Measurements from ENCODE around the gene RAB3GAP1. TPM values are rescaled to one million over a fixed set of nuclear protein-coding genes. Genes with fewer than 3 reads are reported as not detected.
"Not testable (repeated sequence)": the region's sequence is repeated elsewhere in the genome, so short reads cannot be mapped to it uniquely, and the experiment has no call there.

RAB3GAP1 gene
- total RNA-seq, 1 donor from 2014 or later, result 26.6 TPM

DNA sequence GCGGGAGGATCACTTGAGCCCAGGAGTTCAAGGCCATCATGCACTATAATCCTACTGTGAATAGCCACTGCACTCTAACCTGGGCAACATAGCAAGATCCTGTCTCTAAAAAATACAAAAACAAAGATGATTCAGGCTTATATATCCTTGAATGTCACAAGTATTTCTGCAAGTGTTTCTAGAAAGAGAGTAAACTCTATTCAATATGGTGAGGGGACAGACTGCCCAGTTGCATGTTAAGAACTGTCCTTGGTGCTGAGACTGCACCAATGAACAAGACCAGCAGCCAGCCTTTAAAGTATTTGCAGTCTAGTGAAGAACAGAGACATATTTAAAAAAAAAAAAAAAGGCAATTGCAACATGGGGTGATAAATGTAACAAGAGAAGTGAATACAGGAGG, 21.3 kb upstream of the RAB3GAP1 start:
- Mint-ChIP-seq H3K9me3 (no peaks in the 10 kb centered on the region), H3K27ac (no peak overlapping the region), H3K36me3 (ENCODE audit: low read depth) (no peaks in the 10 kb centered on the region), H3K4me3 (ENCODE audit: low read depth) (no peak overlapping the region), H3K27me3 (ENCODE audit: low read depth) (peaks cover 2% of the 10 kb centered on the region), H3K4me1 (ENCODE audit: low read depth) (no peaks in the 10 kb centered on the region)
- intact Hi-C loops (cut with micrococcal nuclease), result no loop called here
- DNase-seq (ENCODE audit: low spot score), result no peak

GRCh38 chr2:135033216-135033615, 18.9 kb upstream of the RAB3GAP1 start:
- H3K9me3 Mint-ChIP-seq; H3K4me3 Mint-ChIP-seq (ENCODE audit: low read depth); DNase-seq (ENCODE audit: low spot score); H3K36me3 Mint-ChIP-seq (ENCODE audit: low read depth); intact Hi-C loops (cut with micrococcal nuclease); H3K4me1 Mint-ChIP-seq (ENCODE audit: low read depth); H3K27me3 Mint-ChIP-seq (ENCODE audit: low read depth); H3K27ac Mint-ChIP-seq: not testable (repeated sequence)

DNA sequence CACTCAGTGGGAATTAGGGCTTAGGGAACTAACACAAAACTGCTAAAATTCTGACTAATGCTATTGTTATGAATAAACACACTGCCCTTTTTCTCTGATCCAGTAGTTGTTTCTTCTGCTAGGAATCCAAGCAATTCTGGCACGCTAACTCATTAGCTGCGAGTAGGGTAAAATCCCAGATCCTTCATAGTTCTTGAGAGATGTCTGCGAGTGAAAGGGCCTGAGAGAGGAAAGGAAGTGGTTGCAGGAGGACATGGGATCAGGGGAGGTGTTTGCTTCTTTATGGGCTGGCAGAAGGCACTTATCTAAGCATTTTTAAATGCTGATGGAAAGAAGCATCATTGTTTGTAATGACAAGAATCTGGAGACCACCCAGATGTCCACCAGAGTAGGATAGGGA, 14.3 kb upstream of the RAB3GAP1 start:
- intact Hi-C loops (cut with micrococcal nuclease), result no loop called here

GRCh38 chr2:135043345-135043744, 8.7 kb upstream of the RAB3GAP1 start:
- H3K27ac Mint-ChIP-seq, result no peak overlapping the region
- H3K9me3 Mint-ChIP-seq, result no peaks in the 10 kb centered on the region
- H3K36me3 Mint-ChIP-seq (ENCODE audit: low read depth), result no peaks in the 10 kb centered on the region
- DNase-seq (ENCODE audit: low spot score), result no peak
- peaks cover 10% of the 10 kb centered on the region for H3K27me3 Mint-ChIP-seq (ENCODE audit: low read depth)
- H3K4me3 Mint-ChIP-seq (ENCODE audit: low read depth), result no peak overlapping the region
- H3K4me1 Mint-ChIP-seq (ENCODE audit: low read depth), result no peaks in the 10 kb centered on the region
- intact Hi-C loops (cut with micrococcal nuclease), result no loop called here

More for the DNA sequence above, 14.3 kb upstream of the RAB3GAP1 start:
- no peak overlapping the region for H3K27ac Mint-ChIP-seq
- H3K36me3 Mint-ChIP-seq (ENCODE audit: low read depth), result no peaks in the 10 kb centered on the region
- no peaks in the 10 kb centered on the region for H3K9me3 Mint-ChIP-seq
- H3K27me3 Mint-ChIP-seq (ENCODE audit: low read depth), result peaks cover 8% of the 10 kb centered on the region
- DNase-seq (ENCODE audit: low spot score), result no peak
- H3K4me3 Mint-ChIP-seq (ENCODE audit: low read depth), result no peak overlapping the region
- H3K4me1 Mint-ChIP-seq (ENCODE audit: low read depth), result no peaks in the 10 kb centered on the region

DNA sequence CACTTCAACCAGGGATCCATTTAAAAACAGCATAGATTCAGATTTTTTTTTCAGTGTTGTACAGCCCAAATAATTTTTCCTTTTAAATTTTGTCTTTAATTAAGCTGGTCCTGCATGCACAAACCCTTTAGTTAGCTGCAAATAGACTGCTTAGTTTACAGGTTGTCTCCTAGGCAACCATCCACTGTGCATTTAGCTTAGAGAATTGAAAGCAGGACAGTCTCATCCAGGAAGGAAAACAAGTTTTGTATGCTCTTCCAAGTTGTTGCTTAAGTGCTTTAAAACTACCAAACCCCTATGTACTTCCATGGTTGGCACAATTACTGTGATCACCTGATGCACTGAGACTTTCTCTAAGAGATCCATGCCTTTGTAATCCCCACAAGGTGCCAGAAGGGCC, 4.8 kb upstream of the RAB3GAP1 start, which contains the start of gene MAP3K19:
Gene MAP3K19, minus strand, starts transcription at position 148 of the 400 bp plus-strand sequence. CDS start 22,800 bp downstream, outside the sequence.
- Mint-ChIP-seq H3K4me3 (ENCODE audit: low read depth) (no peak within 1 kb of the TSS), H3K36me3 (ENCODE audit: low read depth) (no peaks in the 10 kb centered on the region)

DNA sequence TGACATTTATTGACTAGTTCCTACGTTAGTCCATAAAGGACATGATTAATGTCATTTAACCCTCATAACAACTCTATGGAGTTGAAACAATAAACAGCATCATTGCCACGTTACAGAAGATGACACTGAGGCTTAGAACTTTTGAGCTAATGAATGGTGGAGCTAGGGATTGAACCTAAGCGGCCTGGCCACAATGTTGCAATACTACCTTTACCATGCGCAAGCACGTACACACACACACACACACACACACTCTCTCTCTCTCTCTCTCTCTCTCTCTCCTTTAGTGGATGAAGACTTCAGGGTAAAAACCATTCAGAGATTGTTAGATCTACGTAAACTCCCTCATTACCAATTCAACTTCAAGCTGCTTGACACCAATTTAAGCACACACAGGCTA, 4.0 kb upstream of the RAB3GAP1 start:
- intact Hi-C loops (cut with micrococcal nuclease), result no loop called here
- H3K27me3 Mint-ChIP-seq (ENCODE audit: low read depth), result peaks cover 4% of the 10 kb centered on the region
- H3K4me3 Mint-ChIP-seq (ENCODE audit: low read depth), result no peak overlapping the region
- peaks cover 1% of the 10 kb centered on the region for H3K36me3 Mint-ChIP-seq (ENCODE audit: low read depth)
- no peak for DNase-seq (ENCODE audit: low spot score)
- no peak overlapping the region for H3K27ac Mint-ChIP-seq
- no peaks in the 10 kb centered on the region for H3K9me3 Mint-ChIP-seq
- H3K4me1 Mint-ChIP-seq (ENCODE audit: low read depth), result peaks cover 19% of the 10 kb centered on the region

More for the DNA sequence above, 4.8 kb upstream of the RAB3GAP1 start, which contains the start of gene MAP3K19:
- DNase-seq (ENCODE audit: low spot score), result no peak
- H3K27me3 Mint-ChIP-seq (ENCODE audit: low read depth), result peaks cover 4% of the 10 kb centered on the region
- no peak within 1 kb of the TSS for H3K27ac Mint-ChIP-seq
- intact Hi-C loops (cut with micrococcal nuclease), result no loop called here
- H3K4me1 Mint-ChIP-seq (ENCODE audit: low read depth), result peaks cover 14% of the 10 kb centered on the region
- no peaks in the 10 kb centered on the region for H3K9me3 Mint-ChIP-seq

GRCh38 chr2:135050132-135050531, 2.0 kb upstream of the RAB3GAP1 start:
- H3K27me3 Mint-ChIP-seq (ENCODE audit: low read depth), result peaks cover under 1% of the 10 kb centered on the region
- peaks cover 37% of the 10 kb centered on the region for H3K4me1 Mint-ChIP-seq (ENCODE audit: low read depth)
- no peak overlapping the region for H3K27ac Mint-ChIP-seq
- H3K36me3 Mint-ChIP-seq (ENCODE audit: low read depth), result peaks cover 17% of the 10 kb centered on the region
- H3K4me3 Mint-ChIP-seq (ENCODE audit: low read depth), result peak overlapping the region; percentile 74
- no peaks in the 10 kb centered on the region for H3K9me3 Mint-ChIP-seq
- intact Hi-C loops (cut with micrococcal nuclease), result loop anchor here (5.0 to 10.0 kb wide), 4 partner anchors 43 to 1065 kb away; partner anchors contain the start of genes CXCR4 and MCM6
- DNase-seq (ENCODE audit: low spot score), result no peak

DNA sequence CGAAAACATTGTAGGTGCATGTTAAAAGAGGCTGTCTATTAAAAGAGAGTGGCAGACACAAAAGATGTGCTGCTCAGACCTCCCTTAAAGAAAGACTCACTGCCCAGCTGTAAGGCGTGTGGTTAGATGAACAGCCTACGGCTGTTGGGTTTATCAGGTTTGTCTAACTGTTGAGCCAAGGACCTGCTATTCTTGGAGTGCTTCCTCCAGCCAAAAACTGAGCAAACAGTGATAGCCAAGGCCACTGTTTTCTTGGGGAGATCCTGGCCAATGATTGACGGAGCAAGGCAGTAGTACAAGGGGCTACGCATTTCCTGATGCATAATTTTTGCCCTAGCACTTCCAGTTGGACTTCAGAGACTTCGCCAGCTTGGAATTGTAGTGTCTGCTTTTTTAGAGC, 1.4 kb upstream of the RAB3GAP1 start:
- intact Hi-C loops (cut with micrococcal nuclease), result loop anchor here (5.0 to 10.0 kb wide), 4 partner anchors 43 to 1064 kb away; partner anchors contain the start of genes CXCR4 and MCM6

DNA sequence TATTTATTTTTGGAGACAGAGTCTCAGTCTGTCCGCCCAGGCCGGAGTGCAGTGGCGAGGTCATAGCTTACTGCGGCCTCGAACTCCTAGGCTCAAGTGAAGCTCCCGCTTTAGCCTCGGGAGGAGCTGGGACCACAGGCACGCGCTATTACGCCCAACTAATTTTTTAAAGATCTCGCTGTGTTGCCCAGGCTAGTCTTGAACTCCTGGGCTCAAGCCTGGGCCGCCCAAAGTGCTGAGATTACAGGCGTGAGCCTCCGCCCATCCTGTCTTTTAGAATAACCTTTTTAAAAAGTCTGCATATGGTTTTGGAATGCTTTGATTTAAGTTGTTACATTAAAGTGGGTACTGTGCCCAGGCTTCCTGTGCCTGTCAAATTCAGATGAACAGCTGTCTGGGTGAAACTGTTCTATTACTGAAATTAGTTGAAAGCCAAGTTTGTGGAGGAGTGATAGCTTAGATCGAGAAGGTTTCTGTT, 944 bp downstream of the RAB3GAP1 start:
- no peak for DNase-seq (ENCODE audit: low spot score)
- H3K27ac Mint-ChIP-seq, result peak overlapping the region; percentile 100
- peaks cover 52% of the 10 kb centered on the region for H3K4me1 Mint-ChIP-seq (ENCODE audit: low read depth)
- H3K4me3 Mint-ChIP-seq (ENCODE audit: low read depth), result peak overlapping the region; percentile 96
- no peaks in the 10 kb centered on the region for H3K9me3 Mint-ChIP-seq
- H3K36me3 Mint-ChIP-seq (ENCODE audit: low read depth), result peaks cover 37% of the 10 kb centered on the region
- H3K27me3 Mint-ChIP-seq (ENCODE audit: low read depth), result no peaks in the 10 kb centered on the region
- intact Hi-C loops (cut with micrococcal nuclease), result loop anchor here (1.0 to 10.0 kb wide), 13 partner anchors 46 to 1330 kb away; partner anchors contain the start of genes CCNT2, CXCR4, MCM6 and UBXN4

More for the DNA sequence above, 1.4 kb upstream of the RAB3GAP1 start:
- Mint-ChIP-seq H3K36me3 (ENCODE audit: low read depth) (peaks cover 20% of the 10 kb centered on the region), H3K4me3 (ENCODE audit: low read depth) (peak overlapping the region; percentile 74), H3K27me3 (ENCODE audit: low read depth) (no peaks in the 10 kb centered on the region), H3K4me1 (ENCODE audit: low read depth) (peaks cover 39% of the 10 kb centered on the region), H3K27ac (peak overlapping the region; percentile 68), H3K9me3 (no peaks in the 10 kb centered on the region)
- DNase-seq (ENCODE audit: low spot score), result no peak

DNA sequence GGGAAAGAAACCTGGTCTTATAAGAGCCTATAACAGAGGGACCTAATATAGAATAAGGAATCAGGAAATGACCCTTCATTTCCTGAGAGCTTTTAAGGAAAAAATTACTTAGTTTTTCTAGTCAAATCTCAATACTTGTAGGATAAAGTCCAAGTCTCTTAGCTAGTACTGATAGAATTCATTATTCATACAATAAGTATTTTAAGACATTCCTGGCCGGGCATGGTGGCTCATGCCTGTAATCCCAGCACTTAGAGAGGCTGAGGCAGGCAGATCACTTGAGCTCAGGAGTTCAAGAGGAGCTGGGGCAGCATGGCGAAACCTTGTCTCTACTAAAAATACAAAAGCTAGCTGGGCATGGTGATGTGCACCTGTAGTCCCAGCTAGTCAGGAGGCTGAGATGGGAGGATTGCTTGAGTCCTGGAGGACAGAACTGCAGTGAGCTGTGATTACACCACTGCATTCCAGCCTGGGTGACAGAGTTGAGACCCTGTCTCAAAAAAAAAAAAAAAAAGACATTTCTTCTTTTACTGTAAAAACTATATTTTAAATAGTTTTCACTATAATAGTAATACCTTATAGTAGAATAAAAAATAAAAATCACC, 3.2 kb downstream of the RAB3GAP1 start:
- H3K36me3 Mint-ChIP-seq (ENCODE audit: low read depth), result peaks cover 56% of the 10 kb centered on the region
- H3K27me3 Mint-ChIP-seq (ENCODE audit: low read depth), result no peaks in the 10 kb centered on the region
- H3K27ac Mint-ChIP-seq, result no peak overlapping the region
- intact Hi-C loops (cut with micrococcal nuclease), result loop anchor here (10.0 kb wide), 2 partner anchors 820 to 1060 kb away; partner anchors contain the start of genes CXCR4 and MCM6
- H3K9me3 Mint-ChIP-seq, result no peaks in the 10 kb centered on the region
- DNase-seq (ENCODE audit: low spot score), result no peak
- peaks cover 53% of the 10 kb centered on the region for H3K4me1 Mint-ChIP-seq (ENCODE audit: low read depth)
- peak overlapping the region; percentile 43 for H3K4me3 Mint-ChIP-seq (ENCODE audit: low read depth)

- Mint-ChIP-seq H3K4me1 (ENCODE audit: low read depth) (peaks cover 45% of the 10 kb centered on the region), H3K4me3 (ENCODE audit: low read depth) (no peak overlapping the region), H3K36me3 (ENCODE audit: low read depth) (peaks cover 68% of the 10 kb centered on the region), H3K9me3 (peaks cover 2% of the 10 kb centered on the region), H3K27me3 (ENCODE audit: low read depth) (no peaks in the 10 kb centered on the region), H3K27ac (no peak overlapping the region)
- DNase-seq (ENCODE audit: low spot score), result no peak
- intact Hi-C loops (cut with micrococcal nuclease), result loop anchor here (10.0 kb wide), 2 partner anchors 818 to 1058 kb away; partner anchors contain the start of genes CXCR4 and MCM6
These were observed 4.7 kb downstream of the RAB3GAP1 start for GRCh38 chr2:135056790-135057189.

- Mint-ChIP-seq H3K36me3 (ENCODE audit: low read depth) (peaks cover 82% of the 10 kb centered on the region), H3K27ac (no peak overlapping the region), H3K9me3 (peaks cover 29% of the 10 kb centered on the region), H3K4me1 (ENCODE audit: low read depth) (peaks cover 27% of the 10 kb centered on the region), H3K27me3 (ENCODE audit: low read depth) (no peaks in the 10 kb centered on the region), H3K4me3 (ENCODE audit: low read depth) (no peak overlapping the region)
- no peak for DNase-seq (ENCODE audit: low spot score)
- intact Hi-C loops (cut with micrococcal nuclease), result loop anchor here (10.0 kb wide), 2 partner anchors 815 to 1055 kb away; partner anchors contain the start of genes CXCR4 and MCM6
These were observed 7.5 kb downstream of the RAB3GAP1 start for GRCh38 chr2:135059577-135059976.

- Mint-ChIP-seq H3K9me3 (peaks cover 35% of the 10 kb centered on the region), H3K4me3 (ENCODE audit: low read depth) (no peak overlapping the region), H3K4me1 (ENCODE audit: low read depth) (peaks cover 11% of the 10 kb centered on the region), H3K36me3 (ENCODE audit: low read depth) (peaks cover 86% of the 10 kb centered on the region), H3K27me3 (ENCODE audit: low read depth) (no peaks in the 10 kb centered on the region), H3K27ac (no peak overlapping the region)
- no peak for DNase-seq (ENCODE audit: low spot score)
- intact Hi-C loops (cut with micrococcal nuclease), result no loop called here
These were observed 11.1 kb downstream of the RAB3GAP1 start for GRCh38 chr2:135063210-135063609.
